Coronary artery (tissue), 2 donors: Measurements from ENCODE around the gene DTNA.
"Not testable (repeated sequence)": the region's sequence is repeated elsewhere in the genome, so short reads cannot be mapped to it uniquely, and the experiment has no call there.

ENCODE experiments used
- DNase-seq: peaks from one replicate; pipeline ENCODE4 v3.0.0-alpha.2; 2017; ENCODE audit warnings: low spot score
- H3K27ac ChIP-seq, 2 donors: fragments of 200-600 bp; sonication (generic); one replicate each; pipeline ENCODE4 v1.5.1; 2016 to 2019
- H3K4me3 ChIP-seq: fragments of 200-600 bp; sonication (generic); 2 replicates; pipeline ENCODE4 v1.5.1; 2016; ENCODE audit warnings: mild to moderate bottlenecking, moderate library complexity
- CTCF ChIP-seq: fragments of 200-600 bp; sonication (generic); IDR thresholded peaks from one replicate; pipeline ENCODE4 v1.5.1; 2019; ENCODE audit warnings: antibody characterized with exemption

The DTNA gene

DNA sequence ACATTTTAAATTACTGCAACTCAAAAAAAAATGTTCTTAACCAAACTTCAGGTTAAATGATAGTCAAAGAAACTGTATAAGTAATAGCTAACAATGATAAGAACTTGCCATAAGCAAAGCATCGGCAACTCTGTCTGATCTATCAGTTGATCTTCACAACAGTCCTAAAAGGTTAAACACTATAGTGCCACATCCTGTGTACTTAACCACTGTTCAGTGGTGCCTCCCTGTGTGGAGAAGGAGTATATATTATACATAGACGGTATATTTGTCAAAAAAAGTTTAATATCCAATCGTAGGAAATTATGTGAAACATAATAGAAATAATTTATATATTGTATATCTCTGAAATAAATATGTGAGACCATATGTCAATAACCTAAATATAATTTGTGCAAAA is 13.0 kb downstream of the DTNA start:
- H3K4me3 ChIP-seq = no peak overlapping the region
- no peak for DNase-seq
- TF ChIP-seq CTCF = no peak
- H3K27ac ChIP-seq = no peak overlapping the region

DNA sequence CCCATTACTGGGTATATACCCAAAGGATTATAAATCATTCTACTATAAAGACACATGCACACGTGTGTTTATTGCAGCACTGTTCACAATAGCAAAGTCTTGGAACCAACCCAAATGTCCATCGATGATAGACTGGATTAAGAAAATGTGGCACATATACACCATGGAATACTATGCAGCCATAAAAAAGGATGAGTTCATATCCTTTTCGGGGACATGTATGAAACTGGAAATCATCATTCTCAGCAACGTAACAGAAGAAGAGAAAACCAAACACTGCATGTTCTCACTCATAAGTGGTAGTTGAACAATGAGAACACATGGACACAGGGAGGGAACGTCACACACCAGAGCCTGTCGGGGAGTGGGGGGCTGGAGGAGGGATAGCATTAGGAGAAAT is 15.6 kb downstream of the DTNA start:
- not testable (repeated sequence) for H3K27ac ChIP-seq, H3K4me3 ChIP-seq, DNase-seq

- no peak for DNase-seq
- peak overlapping the region in 1 of 2 donors; percentile 39 for H3K27ac ChIP-seq
- TF ChIP-seq CTCF = no peak
- H3K4me3 ChIP-seq = no peak overlapping the region
Measured at GRCh38 chr18:34726286-34727004, 16.3 kb downstream of the DTNA start.

DNA sequence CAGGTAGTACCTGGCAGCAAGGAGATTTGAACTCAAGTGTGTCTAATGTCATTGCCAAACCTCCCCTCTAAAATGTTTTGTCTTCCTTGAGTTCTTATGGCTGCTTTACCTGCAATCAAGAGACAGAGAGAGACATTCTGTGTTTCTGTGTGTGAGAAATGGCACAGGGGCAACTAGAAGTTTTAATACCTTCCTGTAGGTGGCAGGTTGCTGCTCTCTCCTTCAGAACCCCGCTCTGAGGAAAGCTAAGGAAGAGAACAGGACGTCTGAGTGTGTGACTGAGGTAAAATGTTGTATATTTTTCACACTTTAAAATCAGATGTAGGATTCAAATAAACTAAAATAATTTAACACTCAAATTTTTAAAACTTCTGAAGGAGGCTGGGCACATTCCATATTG is 19.2 kb downstream of the DTNA start:
- peak overlapping the region; percentile 62 to 72 for H3K27ac ChIP-seq
- peak; percentile 20 for TF ChIP-seq CTCF
- no peak overlapping the region for H3K4me3 ChIP-seq
- no peak for DNase-seq

DNA sequence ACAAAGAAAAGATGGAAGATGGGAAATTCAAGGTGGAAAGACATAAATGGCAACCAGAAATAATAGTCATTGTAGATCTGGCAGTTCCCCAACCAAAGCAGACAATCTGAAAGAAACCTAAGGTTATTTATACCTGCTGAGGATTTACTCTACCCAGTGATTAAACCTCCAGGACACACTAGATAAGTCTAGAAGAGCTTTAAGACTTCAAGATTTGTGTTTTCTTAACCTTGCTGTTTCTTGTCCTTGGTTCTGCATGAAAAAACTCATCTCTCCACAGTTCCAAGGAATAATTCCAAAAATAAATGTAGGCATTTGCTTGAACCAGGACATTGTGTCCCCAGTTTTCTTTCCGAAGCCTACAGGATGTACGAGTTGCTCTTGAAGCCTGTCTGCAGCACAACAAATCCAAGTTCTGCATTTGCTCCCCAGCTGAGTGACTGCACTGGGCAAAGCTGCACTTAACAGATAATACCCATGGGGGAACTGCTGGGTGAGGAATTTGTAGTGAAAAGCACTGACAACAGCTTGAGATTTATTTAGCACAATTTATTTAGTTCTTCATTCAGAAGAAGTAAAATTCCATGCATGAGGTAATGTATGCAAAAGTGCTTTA is 19.8 kb downstream of the DTNA start:
- H3K27ac ChIP-seq = peak overlapping the region; percentile 62 to 72
- H3K4me3 ChIP-seq = no peak overlapping the region
- DNase-seq = no peak
- TF ChIP-seq CTCF = no peak

DNA sequence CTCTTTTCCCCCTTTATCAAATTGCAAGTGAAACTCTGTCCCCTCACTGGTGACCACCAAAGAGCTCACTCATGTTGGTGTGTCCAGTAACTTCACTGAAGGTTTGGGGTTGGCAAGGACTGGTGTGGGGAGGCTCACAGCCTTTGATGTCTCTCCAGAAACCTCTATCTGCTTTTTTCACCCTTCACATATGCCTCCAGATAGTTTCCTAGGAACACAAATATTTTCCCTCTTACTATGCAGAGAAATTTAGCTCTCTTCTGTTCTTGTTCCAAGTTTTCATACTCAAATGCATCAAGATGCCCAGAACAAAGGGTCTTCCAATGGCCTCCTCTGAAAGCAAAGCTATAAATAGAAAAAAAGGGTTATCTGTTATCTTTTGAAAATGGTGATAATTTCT is 20.7 kb downstream of the DTNA start:
- no peak for DNase-seq
- Histone ChIP-seq H3K4me3 (no peak overlapping the region), H3K27ac (peak overlapping the region; percentile 62 to 72)
- TF ChIP-seq CTCF = no peak

DNA sequence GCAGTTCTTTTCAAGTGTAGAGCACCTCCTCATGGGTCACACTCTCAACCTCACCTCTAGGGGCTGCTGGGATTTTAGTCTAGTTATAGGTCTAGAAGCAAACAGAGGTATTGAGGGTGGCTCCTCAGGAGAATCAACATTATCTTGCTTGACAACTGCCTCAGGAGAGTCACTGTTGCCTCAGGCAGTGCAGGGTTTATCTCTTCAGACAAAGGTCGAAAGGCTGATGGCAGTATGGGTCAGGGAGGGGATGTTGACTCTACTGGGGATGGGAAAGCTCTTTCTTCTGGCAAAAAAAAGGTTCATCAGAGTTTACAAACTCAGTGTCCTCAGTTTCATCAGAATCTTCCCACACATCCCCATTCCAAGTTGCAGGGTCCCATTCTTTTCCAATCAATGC is 24.0 kb downstream of the DTNA start:
- no peak for TF ChIP-seq CTCF
- no peak overlapping the region for H3K27ac ChIP-seq
- H3K4me3 ChIP-seq = no peak overlapping the region
- no peak for DNase-seq

DNA sequence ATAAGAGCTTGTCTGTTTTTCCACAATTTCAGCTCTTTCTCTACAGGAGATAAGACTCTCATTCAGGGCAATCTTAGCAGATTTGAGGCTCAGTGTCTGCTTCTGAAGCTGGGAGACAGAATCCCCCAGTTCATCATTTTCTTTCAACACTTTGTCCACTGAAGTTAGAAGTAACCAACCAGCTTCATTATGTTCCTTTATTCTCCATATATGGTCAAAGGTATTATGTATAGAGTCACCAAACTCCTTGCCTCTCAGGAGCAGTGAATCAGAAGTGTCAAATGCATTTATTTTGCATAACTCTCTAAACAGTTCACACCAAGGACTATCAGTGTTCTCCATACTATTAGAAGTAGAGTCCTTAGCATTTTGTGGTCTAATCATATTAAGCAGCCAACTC is 24.4 kb downstream of the DTNA start:
- not testable (repeated sequence) for H3K27ac ChIP-seq, DNase-seq, H3K4me3 ChIP-seq
